Muscle layer of duodenum (tissue), 2 donors: ENCODE data around the gene BORCS8.
"Not testable (repeated sequence)": the region's sequence is repeated elsewhere in the genome, so short reads cannot be mapped to it uniquely, and the experiment has no call there.

Experiments
- H3K27ac ChIP-seq: one replicate; pipeline ENCODE4 v1.7.0; 2013; ENCODE audit warnings: mild to moderate bottlenecking, low read length
- H3K27me3 ChIP-seq: one replicate; pipeline ENCODE4 v1.7.0; 2013; ENCODE audit warnings: low read depth, mild to moderate bottlenecking, control low read depth, low read length
- H3K36me3 ChIP-seq, 2 donors: one replicate each; pipeline ENCODE4 v1.7.0; 2013; ENCODE audit warnings: low read length in 2 of 2, control low read depth in 1 of 2, mild to moderate bottlenecking in 1 of 2; ENCODE audit not compliant: insufficient read depth in 2 of 2, control insufficient read depth in 1 of 2
- H3K4me1 ChIP-seq, 2 donors: one replicate each; pipeline ENCODE4 v1.7.0; 2013; ENCODE audit warnings: low read length in 2 of 2, mild to moderate bottlenecking in 2 of 2, control low read depth in 1 of 2, moderate library complexity in 1 of 2; ENCODE audit not compliant: insufficient read depth in 2 of 2, control insufficient read depth in 1 of 2
- H3K4me3 ChIP-seq, 2 donors: one replicate each; pipeline ENCODE4 v1.7.0; 2013; ENCODE audit warnings: low read length in 2 of 2, low read depth in 1 of 2, mild to moderate bottlenecking in 1 of 2
- H3K9me3 ChIP-seq, 2 donors: one replicate each; pipeline ENCODE4 v1.7.0; 2013; ENCODE audit warnings: low read length in 2 of 2, control low read depth in 1 of 2, mild to moderate bottlenecking in 1 of 2; ENCODE audit not compliant: control insufficient read depth in 1 of 2
- donor health status: healthy.

Gene BORCS8

GRCh38 chr19:19226204-19226603 lies 34.3 kb upstream of the BORCS8 start:
- peaks cover 22% of the 10 kb centered on the region for H3K27me3 ChIP-seq
- H3K4me3 ChIP-seq: no peak overlapping the region
- H3K36me3 ChIP-seq: no peaks in the 10 kb centered on the region
- H3K27ac ChIP-seq: no peak overlapping the region
- H3K9me3 ChIP-seq: no peaks in the 10 kb centered on the region
- H3K4me1 ChIP-seq: peaks cover 0 to 11% of the 10 kb centered on the region in 2 donors

- Histone ChIP-seq H3K9me3 (no peaks in the 10 kb centered on the region), H3K36me3 (no peaks in the 10 kb centered on the region), H3K27me3 (peaks cover 22% of the 10 kb centered on the region), H3K4me1 (peaks cover 0 to 11% of the 10 kb centered on the region in 2 donors), H3K27ac (no peak overlapping the region), H3K4me3 (peak overlapping the region; percentile 21 to 60)
Observed at GRCh38 chr19:19224852-19225494, 33.0 kb upstream of the BORCS8 start.

DNA sequence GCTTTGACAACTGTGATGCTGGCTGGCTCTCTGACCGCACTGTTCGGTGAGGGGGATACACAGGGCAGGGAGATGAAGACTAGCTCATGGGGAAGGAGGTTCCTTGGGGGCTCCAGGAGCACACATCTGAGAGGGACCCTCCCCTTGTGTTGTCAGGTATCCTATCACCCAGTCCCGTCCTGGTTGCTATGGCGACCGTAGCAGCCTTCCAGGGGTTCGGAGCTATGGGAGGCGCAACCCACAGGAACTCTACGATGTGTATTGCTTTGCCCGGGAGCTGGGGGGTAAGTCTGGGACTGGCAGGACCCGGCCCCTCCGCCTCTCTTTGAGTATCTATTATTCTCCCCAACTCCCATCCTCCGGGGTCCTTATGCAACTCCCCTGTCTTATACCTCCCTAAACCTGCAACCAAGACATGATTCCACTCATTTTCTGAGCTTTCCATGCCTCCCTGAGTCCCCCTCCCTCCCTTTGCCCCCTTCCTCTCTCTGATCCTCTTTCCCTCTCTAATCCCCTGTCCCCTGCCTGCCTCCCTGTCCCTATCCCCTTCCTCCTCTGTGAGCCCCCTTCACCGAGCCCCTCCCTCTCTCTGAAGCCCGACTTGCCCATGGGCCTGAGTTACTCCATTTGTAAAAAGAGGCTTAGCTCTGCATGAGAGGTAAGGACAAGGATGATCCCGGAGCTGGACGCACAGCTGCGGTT lies 32.3 kb upstream of the BORCS8 start:
- no peak overlapping the region for H3K27ac ChIP-seq
- H3K4me1 ChIP-seq: peaks cover 0 to 11% of the 10 kb centered on the region in 2 donors
- no peaks in the 10 kb centered on the region for H3K9me3 ChIP-seq
- H3K27me3 ChIP-seq: peaks cover 22% of the 10 kb centered on the region
- no peaks in the 10 kb centered on the region for H3K36me3 ChIP-seq
- peak overlapping the region in 1 of 2 donors; percentile 60 for H3K4me3 ChIP-seq

DNA sequence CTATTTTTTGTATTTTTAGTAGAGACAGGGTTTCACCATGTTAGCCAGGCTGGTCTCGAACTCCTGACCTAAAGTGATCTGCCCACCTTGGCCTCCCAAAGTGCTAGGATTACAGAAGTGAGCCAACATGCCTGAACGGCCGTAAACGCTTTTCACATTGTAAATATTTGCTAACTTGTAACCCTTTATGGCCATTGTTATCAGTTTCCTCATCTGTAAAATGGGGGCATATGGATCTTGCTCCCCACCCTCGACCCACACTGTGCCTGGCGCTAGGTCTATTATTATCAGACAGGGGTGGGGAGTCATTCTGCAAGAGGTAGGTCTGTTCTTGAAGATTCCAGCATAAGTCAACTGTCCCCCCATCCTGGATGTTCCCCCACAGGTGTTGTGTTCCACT lies 31.7 kb upstream of the BORCS8 start:
- no peak overlapping the region for H3K4me3 ChIP-seq
- no peaks in the 10 kb centered on the region for H3K9me3 ChIP-seq
- peaks cover 22% of the 10 kb centered on the region for H3K27me3 ChIP-seq
- H3K36me3 ChIP-seq: no peaks in the 10 kb centered on the region
- H3K4me1 ChIP-seq: peaks cover 0 to 11% of the 10 kb centered on the region in 2 donors
- no peak overlapping the region for H3K27ac ChIP-seq

GRCh38 chr19:19223060-19223459 lies 31.1 kb upstream of the BORCS8 start:
- Histone ChIP-seq H3K27ac (no peak overlapping the region), H3K4me3 (no peak overlapping the region), H3K9me3 (no peaks in the 10 kb centered on the region), H3K27me3 (peaks cover 22% of the 10 kb centered on the region), H3K36me3 (no peaks in the 10 kb centered on the region), H3K4me1 (peaks cover 0 to 11% of the 10 kb centered on the region in 2 donors)

DNA sequence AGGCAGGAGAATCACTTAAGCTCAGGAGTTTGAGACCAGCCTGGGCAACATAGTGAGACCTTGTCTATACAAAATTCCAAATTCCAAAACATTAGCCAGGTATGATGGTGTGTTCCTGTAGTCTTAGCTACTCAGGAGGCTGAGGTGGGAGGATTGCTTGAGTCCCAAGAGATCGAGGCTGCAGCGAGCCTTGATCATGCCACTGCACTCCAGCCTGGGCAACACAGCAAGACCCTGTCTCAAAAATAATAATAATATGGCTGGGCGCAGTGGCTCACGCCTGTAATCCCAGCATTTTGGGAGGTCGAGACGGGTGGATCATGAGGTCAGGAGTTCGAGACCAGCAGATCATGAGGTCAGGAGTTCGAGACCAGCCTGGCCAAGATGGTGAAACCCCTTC lies 29.0 kb upstream of the BORCS8 start:
- H3K4me3 ChIP-seq, H3K9me3 ChIP-seq, H3K27ac ChIP-seq, H3K36me3 ChIP-seq: not testable (repeated sequence)
- Histone ChIP-seq H3K4me1 (peaks cover 0 to 11% of the 10 kb centered on the region in 2 donors), H3K27me3 (peaks cover 12% of the 10 kb centered on the region)

GRCh38 chr19:19218911-19219310 lies 27.0 kb upstream of the BORCS8 start:
- H3K4me3 ChIP-seq: no peak overlapping the region
- peaks cover 8% of the 10 kb centered on the region for H3K27me3 ChIP-seq
- no peaks in the 10 kb centered on the region for H3K9me3 ChIP-seq
- H3K4me1 ChIP-seq: no peaks in the 10 kb centered on the region
- no peaks in the 10 kb centered on the region for H3K36me3 ChIP-seq
- H3K27ac ChIP-seq: no peak overlapping the region

DNA sequence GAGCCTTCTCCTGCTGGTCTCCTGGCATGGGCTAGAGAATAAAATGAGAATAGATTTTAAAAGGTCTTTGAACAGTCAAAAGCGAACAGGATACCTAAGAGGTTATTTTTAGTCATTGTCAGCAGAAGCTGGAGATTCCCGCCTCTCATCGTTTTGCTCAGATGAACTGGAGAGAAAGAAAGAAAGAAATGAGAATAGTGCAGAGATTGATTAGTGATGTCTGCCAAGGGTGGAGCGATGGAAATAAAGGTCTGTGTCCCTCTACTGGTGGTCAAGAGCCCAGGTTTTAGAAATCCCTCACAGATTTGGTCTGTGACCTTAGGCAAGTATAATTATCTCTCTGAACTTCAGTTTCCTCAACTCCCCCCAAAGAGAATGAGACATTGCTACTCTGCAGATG lies 25.1 kb upstream of the BORCS8 start:
- H3K4me3 ChIP-seq: no peak overlapping the region
- no peak overlapping the region for H3K27ac ChIP-seq
- H3K36me3 ChIP-seq: no peaks in the 10 kb centered on the region
- peaks cover 18% of the 10 kb centered on the region for H3K27me3 ChIP-seq
- no peaks in the 10 kb centered on the region for H3K9me3 ChIP-seq
- H3K4me1 ChIP-seq: peaks cover 0 to under 1% of the 10 kb centered on the region in 2 donors

DNA sequence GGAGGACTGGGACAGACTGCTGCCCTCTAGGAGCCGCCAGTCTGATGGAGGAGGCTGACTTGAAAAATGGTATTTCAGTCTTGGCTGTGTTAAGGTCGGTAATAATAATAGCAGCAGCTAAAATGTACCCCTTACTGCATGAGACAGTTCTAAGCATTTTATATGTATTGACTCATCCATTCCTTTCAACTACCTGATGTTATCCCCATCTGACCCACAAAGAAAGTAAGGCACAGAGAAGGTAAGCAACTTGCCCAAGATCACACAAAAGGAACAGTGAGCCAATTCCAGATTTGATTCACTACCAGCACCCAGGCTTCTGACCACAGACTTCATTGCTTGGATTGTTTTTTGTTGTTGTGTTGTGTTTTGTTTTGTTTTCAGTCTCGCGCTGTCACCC lies 23.8 kb upstream of the BORCS8 start:
- Histone ChIP-seq H3K4me1 (peaks cover 0 to 5% of the 10 kb centered on the region in 2 donors), H3K27ac (no peak overlapping the region), H3K36me3 (no peaks in the 10 kb centered on the region), H3K4me3 (no peak overlapping the region), H3K9me3 (no peaks in the 10 kb centered on the region), H3K27me3 (peaks cover 23% of the 10 kb centered on the region)

DNA sequence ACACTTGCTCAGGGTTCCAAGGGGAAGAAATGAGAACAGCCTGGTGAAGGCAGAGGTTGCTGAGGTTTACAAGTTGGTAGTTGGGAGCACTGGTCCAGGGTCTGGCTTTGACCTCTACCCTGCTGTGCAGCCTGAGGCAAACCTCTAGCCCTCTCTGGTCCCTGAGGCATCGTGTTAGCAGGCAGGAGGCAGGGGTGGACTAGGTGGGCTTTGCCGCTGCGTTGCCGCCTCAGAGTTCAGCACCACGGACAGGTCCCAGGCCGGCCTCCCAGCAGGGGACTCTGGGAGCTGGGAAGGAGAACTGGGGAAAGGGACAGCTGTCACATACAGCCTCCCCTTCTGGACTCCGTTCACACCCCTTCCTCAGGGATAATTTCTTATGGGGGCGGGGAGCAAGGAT lies 22.9 kb upstream of the BORCS8 start:
- peaks cover 0 to 5% of the 10 kb centered on the region in 2 donors for H3K4me1 ChIP-seq
- no peak overlapping the region for H3K27ac ChIP-seq
- H3K9me3 ChIP-seq: no peaks in the 10 kb centered on the region
- H3K27me3 ChIP-seq: peaks cover 23% of the 10 kb centered on the region
- no peaks in the 10 kb centered on the region for H3K36me3 ChIP-seq
- H3K4me3 ChIP-seq: no peak overlapping the region

GRCh38 chr19:19214159-19214490 lies 22.2 kb upstream of the BORCS8 start:
- Histone ChIP-seq H3K27ac (no peak overlapping the region), H3K4me3 (no peak overlapping the region), H3K9me3 (no peaks in the 10 kb centered on the region)

More at GRCh38 chr19:19214159-19214490, 22.2 kb upstream of the BORCS8 start:
- Histone ChIP-seq H3K36me3 (no peaks in the 10 kb centered on the region), H3K27me3 (peaks cover 23% of the 10 kb centered on the region), H3K4me1 (peaks cover 0 to 5% of the 10 kb centered on the region in 2 donors)
